Measurements from ENCODE around the gene OR52L1. TPM values are rescaled to one million over a fixed set of nuclear protein-coding genes. Genes with fewer than 3 reads are reported as not detected.

The OR52L1 gene
- total and polyA plus RNA-seq, 9 of the 15 experiments (the other 6 are each of a cell fraction or from before 2014, with no cell fraction given): not detected

DNA sequence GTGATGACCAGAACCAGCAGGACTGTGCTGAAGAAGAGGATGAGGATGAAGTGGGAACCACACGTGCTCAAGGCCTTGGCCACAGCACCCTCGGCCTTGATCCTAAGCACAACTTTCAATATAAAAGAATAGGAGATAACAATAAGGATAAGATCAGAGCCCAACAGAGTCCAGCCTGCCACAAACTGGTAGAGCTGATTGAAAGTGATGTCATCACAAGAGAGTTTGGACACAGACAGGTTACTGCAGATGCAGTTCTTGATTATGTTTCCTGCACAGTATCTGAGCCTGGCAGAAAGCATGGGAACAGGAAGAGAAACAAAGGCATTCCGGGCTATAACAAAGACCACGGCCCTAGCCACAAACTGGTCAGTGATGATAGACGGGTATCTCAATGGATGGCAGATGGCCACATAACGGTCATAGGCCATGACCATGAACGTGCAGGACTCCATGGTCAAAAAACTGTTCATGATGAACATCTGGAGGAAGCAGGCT is 15.5 kb upstream of the OR52L1 start:
- H2AFZ ChIP-seq (ENCODE audit: low read depth, low read length): no peak overlapping the region
- no peak for FAIRE-seq
- WGBS (ENCODE audit: insufficient coverage, low coverage, missing lambda C conversion rate): 0% methylated on average over 7 of the region's 7 CpGs
- no peak for ATAC-seq
- no peaks in the 10 kb centered on the region for H4K20me1 ChIP-seq (replicated peaks; ENCODE audit: control insufficient read depth, insufficient read depth, low read length)
- no peaks in the 10 kb centered on the region for H3K79me2 ChIP-seq (ENCODE audit: control insufficient read depth, insufficient read depth, low read length)
- H3K27me3 ChIP-seq (ENCODE audit: control insufficient read depth in 2 of 2, insufficient read depth in 2 of 2, low read length in 2 of 2): no peaks in the 10 kb centered on the region; a peak in 1 of 5 replicates
- CTCF ChIA-PET (ENCODE audit: low intra/inter-chr PET ratio): no interaction called here
- H3K4me3 ChIP-seq: no peak overlapping the region
- in situ Hi-C loops (cut with MboI) (no loop called here), intact Hi-C loops (cut with micrococcal nuclease) (no loop called here)
- no TSS peak for BruUV-seq (replicated peaks)
- no peaks in the 10 kb centered on the region for H3K4me1 ChIP-seq (replicated peaks in 1 of 2; ENCODE audit: control insufficient read depth in 2 of 2, insufficient read depth in 2 of 2, low read length in 2 of 2)
- H3K4me2 ChIP-seq (ENCODE audit: insufficient read depth, low read length): no peak overlapping the region
- H3K27ac ChIP-seq (ENCODE audit: extremely low read depth, low read depth, low read length): no peak overlapping the region
- H3K9me3 ChIP-seq (replicated peaks; ENCODE audit: control insufficient read depth, insufficient read depth, low read depth, low read length): no peaks in the 10 kb centered on the region
- POLR2A ChIA-PET: no interaction called here
- no peaks in the 10 kb centered on the region for H3K9me1 ChIP-seq (ENCODE audit: control insufficient read depth, insufficient read depth, low read length)
- DNase-seq (ENCODE audit: extremely low read depth in 1 of 4, low spot score in 3 of 4): no peak
- no peak overlapping the region for H3K9ac ChIP-seq (ENCODE audit: insufficient read depth in 1 of 2, low read depth in 2 of 2, low read length in 2 of 2)
- H3K36me3 ChIP-seq (ENCODE audit: control insufficient read depth, insufficient read depth, low read length): no peaks in the 10 kb centered on the region
- no peak for TF ChIP-seq MBD2 (IDR thresholded peaks at IDR 0.05; ENCODE audit: borderline replicate concordance, low read depth)
- TF ChIP-seq, protein P1, sequence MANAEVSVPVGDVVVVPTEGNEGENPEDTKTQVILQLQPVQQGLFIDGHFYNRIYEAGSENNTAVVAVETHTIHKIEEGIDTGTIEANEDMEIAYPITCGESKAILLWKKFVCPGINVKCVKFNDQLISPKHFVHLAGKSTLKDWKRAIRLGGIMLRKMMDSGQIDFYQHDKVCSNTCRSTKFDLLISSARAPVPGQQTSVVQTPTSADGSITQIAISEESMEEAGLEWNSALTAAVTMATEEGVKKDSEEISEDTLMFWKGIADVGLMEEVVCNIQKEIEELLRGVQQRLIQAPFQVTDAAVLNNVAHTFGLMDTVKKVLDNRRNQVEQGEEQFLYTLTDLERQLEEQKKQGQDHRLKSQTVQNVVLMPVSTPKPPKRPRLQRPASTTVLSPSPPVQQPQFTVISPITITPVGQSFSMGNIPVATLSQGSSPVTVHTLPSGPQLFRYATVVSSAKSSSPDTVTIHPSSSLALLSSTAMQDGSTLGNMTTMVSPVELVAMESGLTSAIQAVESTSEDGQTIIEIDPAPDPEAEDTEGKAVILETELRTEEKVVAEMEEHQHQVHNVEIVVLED (CRISPR knock-in tag; IDR thresholded peaks at IDR 0.05): no peak
- no peak for TF ChIP-seq NR3C1 (CRISPR knock-in tag; IDR thresholded peaks at IDR 0.05)
- TF ChIP-seq, protein P2, sequence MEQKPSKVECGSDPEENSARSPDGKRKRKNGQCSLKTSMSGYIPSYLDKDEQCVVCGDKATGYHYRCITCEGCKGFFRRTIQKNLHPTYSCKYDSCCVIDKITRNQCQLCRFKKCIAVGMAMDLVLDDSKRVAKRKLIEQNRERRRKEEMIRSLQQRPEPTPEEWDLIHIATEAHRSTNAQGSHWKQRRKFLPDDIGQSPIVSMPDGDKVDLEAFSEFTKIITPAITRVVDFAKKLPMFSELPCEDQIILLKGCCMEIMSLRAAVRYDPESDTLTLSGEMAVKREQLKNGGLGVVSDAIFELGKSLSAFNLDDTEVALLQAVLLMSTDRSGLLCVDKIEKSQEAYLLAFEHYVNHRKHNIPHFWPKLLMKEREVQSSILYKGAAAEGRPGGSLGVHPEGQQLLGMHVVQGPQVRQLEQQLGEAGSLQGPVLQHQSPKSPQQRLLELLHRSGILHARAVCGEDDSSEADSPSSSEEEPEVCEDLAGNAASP (IDR thresholded peaks at IDR 0.05): no peak
- no peak for TF ChIP-seq SRSF1 (IDR thresholded peaks at IDR 0.05; ENCODE audit: low read depth, low read length)
- TF ChIP-seq ERF (CRISPR knock-in tag; IDR thresholded peaks at IDR 0.05): no peak
- TF ChIP-seq, protein P3, sequence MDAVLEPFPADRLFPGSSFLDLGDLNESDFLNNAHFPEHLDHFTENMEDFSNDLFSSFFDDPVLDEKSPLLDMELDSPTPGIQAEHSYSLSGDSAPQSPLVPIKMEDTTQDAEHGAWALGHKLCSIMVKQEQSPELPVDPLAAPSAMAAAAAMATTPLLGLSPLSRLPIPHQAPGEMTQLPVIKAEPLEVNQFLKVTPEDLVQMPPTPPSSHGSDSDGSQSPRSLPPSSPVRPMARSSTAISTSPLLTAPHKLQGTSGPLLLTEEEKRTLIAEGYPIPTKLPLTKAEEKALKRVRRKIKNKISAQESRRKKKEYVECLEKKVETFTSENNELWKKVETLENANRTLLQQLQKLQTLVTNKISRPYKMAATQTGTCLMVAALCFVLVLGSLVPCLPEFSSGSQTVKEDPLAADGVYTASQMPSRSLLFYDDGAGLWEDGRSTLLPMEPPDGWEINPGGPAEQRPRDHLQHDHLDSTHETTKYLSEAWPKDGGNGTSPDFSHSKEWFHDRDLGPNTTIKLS (IDR thresholded peaks at IDR 0.05; ENCODE audit: borderline replicate concordance, low read depth): no peak
- no peak for TF ChIP-seq ZNF143 (CRISPR knock-in tag; IDR thresholded peaks at IDR 0.05)
- TF ChIP-seq ZNF778 (CRISPR knock-in tag; IDR thresholded peaks at IDR 0.05): no peak
- TF ChIP-seq POLR2H (tag; IDR thresholded peaks at IDR 0.05; ENCODE audit: low read depth): no peak
- TF ChIP-seq CREBBP (IDR thresholded peaks at IDR 0.05; ENCODE audit: low read depth, low read length): no peak
- TF ChIP-seq, protein P4, sequence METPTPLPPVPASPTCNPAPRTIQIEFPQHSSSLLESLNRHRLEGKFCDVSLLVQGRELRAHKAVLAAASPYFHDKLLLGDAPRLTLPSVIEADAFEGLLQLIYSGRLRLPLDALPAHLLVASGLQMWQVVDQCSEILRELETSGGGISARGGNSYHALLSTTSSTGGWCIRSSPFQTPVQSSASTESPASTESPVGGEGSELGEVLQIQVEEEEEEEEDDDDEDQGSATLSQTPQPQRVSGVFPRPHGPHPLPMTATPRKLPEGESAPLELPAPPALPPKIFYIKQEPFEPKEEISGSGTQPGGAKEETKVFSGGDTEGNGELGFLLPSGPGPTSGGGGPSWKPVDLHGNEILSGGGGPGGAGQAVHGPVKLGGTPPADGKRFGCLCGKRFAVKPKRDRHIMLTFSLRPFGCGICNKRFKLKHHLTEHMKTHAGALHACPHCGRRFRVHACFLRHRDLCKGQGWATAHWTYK (CRISPR knock-in tag; IDR thresholded peaks at IDR 0.05): no peak
- TF ChIP-seq NELFE (IDR thresholded peaks at IDR 0.05; ENCODE audit: insufficient read depth, insufficient read length): no peak
- no peak for TF ChIP-seq FOSL1 (tag; conservative IDR thresholded peaks at IDR 0.05)
- TF ChIP-seq YY1 (IDR thresholded peaks at IDR 0.05; ENCODE audit: borderline replicate concordance in 1 of 3, control insufficient read depth in 1 of 3, extremely low read depth in 1 of 3, insufficient read depth in 3 of 3, insufficient read length in 1 of 3, insufficient replicate concordance in 2 of 3, low read depth in 1 of 3, low read length in 2 of 3): no peak
- TF ChIP-seq ZNF41 (CRISPR knock-in tag; conservative IDR thresholded peaks at IDR 0.05): no peak
- no peak for TF ChIP-seq ZNF175 (CRISPR knock-in tag; IDR thresholded peaks at IDR 0.05; ENCODE audit: low read depth)

Measured in K562 (cell line).